ENCODE measurements around the gene DCAF10.
A peak's percentile ranks its signal among the peaks of the same experiment; 100 is the strongest.
"Not testable (repeated sequence)": the region's sequence is repeated elsewhere in the genome, so short reads cannot be mapped to it uniquely, and the experiment has no call there.

DCAF10 gene

GRCh38 chr9:37800631-37801286 lies at the start of gene DCAF10:
TSS of gene DCAF10 (plus strand) at chr9:37800797. CDS start at chr9:37800867, 70 bp downstream.
- Histone ChIP-seq H3K4me1 (peaks cover 38% of the 10 kb centered on the region), H3K27me3 (no peaks in the 10 kb centered on the region), H4K20me1 (peaks cover 46% of the 10 kb centered on the region), H3K9me3 (no peaks in the 10 kb centered on the region), H3K9ac (peak within 1 kb of the TSS; percentile 97), H3K4me2 (peak within 1 kb of the TSS; percentile 98), H3K27ac (peak within 1 kb of the TSS; percentile 93), H3K36me3 (peaks cover 4% of the 10 kb centered on the region; the same call in 1 of the 2 replicates), H3K4me3 (peak within 1 kb of the TSS; percentile 97)
- TF ChIP-seq Cebpa-rat (IDR thresholded peaks at IDR 0.05) = no peak

GRCh38 chr9:37751186-37751585 lies 49.4 kb upstream of the DCAF10 start:
- H3K36me3 ChIP-seq = no peaks in the 10 kb centered on the region
- no peaks in the 10 kb centered on the region; the same call in 1 of the 2 replicates for H3K9me3 ChIP-seq
- H3K9ac ChIP-seq = no peak overlapping the region
- H3K27ac ChIP-seq = no peak overlapping the region
- peaks cover 30% of the 10 kb centered on the region for H3K4me1 ChIP-seq
- TF ChIP-seq Cebpa-rat (IDR thresholded peaks at IDR 0.05) = no peak
- H3K27me3 ChIP-seq = no peaks in the 10 kb centered on the region
- no peak overlapping the region for H3K4me2 ChIP-seq
- H3K4me3 ChIP-seq = no peak overlapping the region
- H4K20me1 ChIP-seq = peaks cover 7% of the 10 kb centered on the region; the same call in 1 of the 2 replicates

GRCh38 chr9:37751704-37752103 lies 48.9 kb upstream of the DCAF10 start:
- H3K4me1 ChIP-seq = peaks cover 25% of the 10 kb centered on the region
- H3K27ac ChIP-seq, H3K9me3 ChIP-seq, H3K9ac ChIP-seq, H3K27me3 ChIP-seq, H4K20me1 ChIP-seq, H3K36me3 ChIP-seq, H3K4me3 ChIP-seq, H3K4me2 ChIP-seq: not testable (repeated sequence)

- H3K36me3 ChIP-seq, H3K27me3 ChIP-seq, H3K9ac ChIP-seq, H3K9me3 ChIP-seq, H3K4me3 ChIP-seq, H3K4me2 ChIP-seq, H3K27ac ChIP-seq, H4K20me1 ChIP-seq: not testable (repeated sequence)
- peaks cover 20% of the 10 kb centered on the region for H3K4me1 ChIP-seq
Measured at GRCh38 chr9:37752112-37752511, 48.5 kb upstream of the DCAF10 start.

GRCh38 chr9:37752642-37753488 lies 47.7 kb upstream of the DCAF10 start:
- Histone ChIP-seq H4K20me1 (no peaks in the 10 kb centered on the region), H3K27ac (peak overlapping the region; percentile 88), H3K9ac (peak overlapping the region; percentile 88), H3K4me1 (peaks cover 13% of the 10 kb centered on the region), H3K4me3 (peak overlapping the region; percentile 81), H3K27me3 (no peaks in the 10 kb centered on the region), H3K9me3 (no peaks in the 10 kb centered on the region; the same call in 1 of the 2 replicates), H3K4me2 (peak overlapping the region; percentile 88), H3K36me3 (peaks cover 9% of the 10 kb centered on the region; the same call in 1 of the 2 replicates)
- no peak for TF ChIP-seq Cebpa-rat (IDR thresholded peaks at IDR 0.05)

GRCh38 chr9:37753489-37754190 lies 47.0 kb upstream of the DCAF10 start, which contains the start of gene TRMT10B:
TSS of gene TRMT10B (plus strand) at chr9:37753805. CDS start at chr9:37761932, 8,127 bp downstream.
- peak; percentile 68; the same call in 1 of the 2 replicates for TF ChIP-seq Cebpa-rat (IDR thresholded peaks at IDR 0.05)
- peak within 1 kb of the TSS; percentile 81 for H3K4me3 ChIP-seq
- peak within 1 kb of the TSS; percentile 88 for H3K4me2 ChIP-seq
- peaks cover 9% of the 10 kb centered on the region; the same call in 1 of the 2 replicates for H3K36me3 ChIP-seq
- no peaks in the 10 kb centered on the region; the same call in 1 of the 2 replicates for H3K9me3 ChIP-seq
- peak within 1 kb of the TSS; percentile 88 for H3K27ac ChIP-seq
- H3K9ac ChIP-seq = peak within 1 kb of the TSS; percentile 88
- H3K27me3 ChIP-seq = no peaks in the 10 kb centered on the region
- no peaks in the 10 kb centered on the region for H4K20me1 ChIP-seq
- H3K4me1 ChIP-seq = peaks cover 13% of the 10 kb centered on the region

GRCh38 chr9:37758747-37759146 lies 41.9 kb upstream of the DCAF10 start:
- Histone ChIP-seq H3K36me3 (peaks cover 26% of the 10 kb centered on the region), H3K4me3 (no peak overlapping the region), H3K4me2 (no peak overlapping the region), H3K27me3 (no peaks in the 10 kb centered on the region), H3K9me3 (no peaks in the 10 kb centered on the region), H3K9ac (no peak overlapping the region), H3K4me1 (peaks cover 13% of the 10 kb centered on the region), H3K27ac (no peak overlapping the region), H4K20me1 (no peaks in the 10 kb centered on the region)
- no peak for TF ChIP-seq Cebpa-rat (IDR thresholded peaks at IDR 0.05)

- Histone ChIP-seq H3K36me3 (peaks cover 39% of the 10 kb centered on the region), H3K27ac (no peak overlapping the region), H4K20me1 (no peaks in the 10 kb centered on the region), H3K27me3 (no peaks in the 10 kb centered on the region), H3K4me3 (no peak overlapping the region), H3K4me1 (no peaks in the 10 kb centered on the region), H3K9me3 (no peaks in the 10 kb centered on the region), H3K9ac (no peak overlapping the region), H3K4me2 (no peak overlapping the region)
- TF ChIP-seq Cebpa-rat (IDR thresholded peaks at IDR 0.05) = no peak
Measured at GRCh38 chr9:37760416-37761161, 40.0 kb upstream of the DCAF10 start.

- no peaks in the 10 kb centered on the region for H3K27me3 ChIP-seq
- no peaks in the 10 kb centered on the region for H4K20me1 ChIP-seq
- TF ChIP-seq Cebpa-rat (IDR thresholded peaks at IDR 0.05) = no peak
- H3K4me3 ChIP-seq = no peak overlapping the region
- no peaks in the 10 kb centered on the region for H3K4me1 ChIP-seq
- peaks cover 37% of the 10 kb centered on the region for H3K36me3 ChIP-seq
- no peak overlapping the region for H3K27ac ChIP-seq
- H3K9me3 ChIP-seq = no peaks in the 10 kb centered on the region
- no peak overlapping the region for H3K9ac ChIP-seq
- no peak overlapping the region for H3K4me2 ChIP-seq
Measured at GRCh38 chr9:37761511-37761910, 39.1 kb upstream of the DCAF10 start.

- H3K4me1 ChIP-seq, H3K9ac ChIP-seq, H3K27ac ChIP-seq, H3K9me3 ChIP-seq, H4K20me1 ChIP-seq, H3K4me3 ChIP-seq, H3K4me2 ChIP-seq, H3K27me3 ChIP-seq: not testable (repeated sequence)
- H3K36me3 ChIP-seq = peaks cover 53% of the 10 kb centered on the region
Measured at GRCh38 chr9:37765263-37765662, 35.3 kb upstream of the DCAF10 start.

Data from BLaER1 (cell line).